ENCODE data around the gene CHST14.

Gene CHST14

DNA sequence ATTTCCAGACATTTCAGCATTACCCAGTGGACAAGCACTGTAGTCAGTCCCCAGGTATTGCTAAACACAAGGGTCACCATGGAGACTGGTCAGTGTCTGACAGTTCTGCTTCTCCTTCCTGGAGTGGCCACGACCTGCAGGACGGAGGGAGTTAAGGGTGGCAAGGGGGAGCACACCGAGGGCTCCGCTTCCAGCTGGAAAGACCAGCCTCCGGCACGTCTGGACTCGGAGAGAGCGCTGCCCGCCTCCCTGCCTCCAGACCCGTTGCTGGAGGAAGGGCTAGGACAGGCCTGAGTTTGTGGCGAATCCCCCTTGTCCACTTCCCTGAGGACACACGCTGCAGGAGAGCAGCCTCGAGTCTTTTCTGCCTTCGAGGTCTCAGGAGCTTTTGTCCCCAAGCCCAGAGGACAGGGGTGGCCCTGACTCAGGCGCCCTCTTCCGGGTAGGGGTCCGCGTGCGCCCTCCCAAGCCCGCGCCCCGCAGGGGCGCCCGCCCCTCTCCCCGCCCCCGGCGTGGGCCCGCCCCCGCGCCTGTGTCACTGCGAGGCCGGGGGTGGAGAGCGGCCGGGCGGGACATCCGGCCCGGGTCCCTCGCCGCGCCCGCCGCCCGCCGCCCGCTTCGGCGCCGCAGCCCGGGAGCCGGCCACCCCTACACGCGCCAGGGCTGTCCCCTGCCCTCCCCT, at the start of gene CHST14:
TSS of gene CHST14 (plus strand) at position 562 of the 682 bp plus-strand sequence. CDS start 230 bp downstream, outside the sequence.
- peak; percentile 27 to 47 for DNase-seq

DNA sequence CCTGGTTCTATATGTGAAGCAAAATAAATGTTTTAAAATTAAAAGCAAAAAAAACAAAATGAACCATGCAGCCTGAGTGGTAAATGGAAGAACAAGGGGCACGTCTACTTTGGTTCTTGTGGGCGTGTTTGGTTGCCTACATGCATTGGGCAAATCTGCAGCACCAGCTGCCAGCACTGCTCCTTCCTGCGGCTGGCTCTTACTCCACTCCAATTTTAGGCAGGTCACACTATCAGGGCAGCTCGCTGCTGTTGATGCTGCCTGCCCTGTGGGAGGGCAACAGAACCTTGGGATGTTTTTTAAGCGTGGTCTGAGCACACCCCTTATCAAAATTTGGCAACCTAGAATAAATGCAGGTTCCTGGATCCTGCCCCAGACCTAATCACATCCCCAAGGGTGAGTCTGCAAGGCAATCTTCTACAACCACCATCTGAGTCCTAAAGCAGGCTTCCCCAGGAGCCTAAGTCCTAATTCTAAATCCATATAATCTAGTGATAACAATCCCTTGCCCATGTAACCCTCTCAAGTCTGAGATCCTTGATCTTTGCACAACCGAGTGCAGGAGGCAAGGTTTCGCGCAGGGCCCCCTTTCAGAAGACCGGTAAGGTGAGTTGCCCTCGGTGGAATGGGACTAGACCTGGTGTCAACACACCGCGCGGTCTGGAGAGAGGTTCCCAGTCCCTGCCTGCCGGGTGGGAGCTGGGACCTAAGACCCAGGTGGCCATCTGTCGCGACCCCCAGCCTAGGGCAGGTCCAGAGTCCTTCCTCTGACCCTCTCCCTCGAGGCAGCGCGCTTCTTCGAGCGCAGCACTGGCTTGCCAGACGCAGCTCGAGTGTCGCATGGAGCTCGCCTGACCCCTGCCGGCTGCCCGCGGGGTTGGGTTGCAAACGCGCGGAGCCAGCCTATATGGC, 49.3 kb upstream of the CHST14 start:
- DNase-seq: peak; percentile 83 to 88

GRCh38 chr15:40424483-40425115, 46.2 kb upstream of the CHST14 start:
- DNase-seq: no peak

DNA sequence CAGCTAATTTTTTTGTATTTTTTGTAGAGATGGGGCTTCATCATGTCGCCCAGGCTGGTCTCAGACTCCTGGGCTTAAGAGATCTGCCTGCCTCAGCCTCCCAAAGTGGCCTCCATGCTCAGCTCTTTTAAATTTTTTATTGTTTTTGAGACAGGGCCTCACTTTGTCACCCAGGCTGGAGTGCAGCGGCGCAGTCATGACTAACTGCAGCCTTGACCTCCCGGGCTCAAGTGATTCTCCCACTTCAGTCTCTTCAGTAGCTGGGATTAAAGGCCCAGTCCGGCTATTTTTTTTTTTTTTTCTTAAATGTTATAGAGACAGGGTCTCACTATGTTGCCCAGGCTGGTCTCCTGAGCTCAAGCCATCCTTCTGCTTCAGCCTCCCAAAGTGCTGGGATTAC, 45.1 kb upstream of the CHST14 start:
- no peak for DNase-seq

GRCh38 chr15:40427188-40427587, 43.6 kb upstream of the CHST14 start:
- no peak for DNase-seq

GRCh38 chr15:40428185-40428584, 42.6 kb upstream of the CHST14 start:
- no peak for DNase-seq

DNA sequence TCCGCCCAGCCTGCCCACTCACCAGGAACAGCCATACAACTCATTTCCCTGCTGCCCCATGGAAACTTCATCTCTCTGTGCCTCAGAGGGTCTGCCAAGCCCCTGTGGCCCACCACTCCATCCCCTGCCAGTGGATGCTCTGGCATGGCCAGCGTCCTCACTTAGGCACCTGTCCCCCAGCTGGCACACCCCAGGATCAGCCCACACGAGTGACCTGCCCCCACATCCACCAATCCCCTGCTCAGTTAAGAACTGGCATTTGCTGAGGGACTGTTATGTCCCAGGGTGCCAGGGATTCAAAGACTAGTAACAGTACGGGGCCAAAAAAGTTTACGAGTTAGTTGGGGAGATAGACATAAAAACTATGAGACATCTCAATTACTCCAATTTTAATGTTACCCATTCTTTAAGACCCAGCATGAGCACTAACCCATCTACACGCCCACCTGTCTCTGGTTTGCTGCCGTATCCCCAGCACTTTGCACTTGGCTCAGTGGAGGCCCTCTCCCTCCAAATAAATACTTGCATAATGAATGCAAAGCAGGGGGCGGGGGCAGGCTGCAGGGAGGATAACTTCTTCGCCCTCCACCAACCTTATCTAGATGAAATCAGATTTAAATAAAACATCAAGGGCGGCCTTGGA, 41.6 kb upstream of the CHST14 start:
- DNase-seq: no peak

GRCh38 chr15:40430271-40430805, 40.4 kb upstream of the CHST14 start:
- no peak for DNase-seq

- no peak for DNase-seq
These were observed 35.6 kb upstream of the CHST14 start for GRCh38 chr15:40435023-40435709.

- no peak for DNase-seq
These were observed 35.1 kb upstream of the CHST14 start for GRCh38 chr15:40435710-40436089.

DNA sequence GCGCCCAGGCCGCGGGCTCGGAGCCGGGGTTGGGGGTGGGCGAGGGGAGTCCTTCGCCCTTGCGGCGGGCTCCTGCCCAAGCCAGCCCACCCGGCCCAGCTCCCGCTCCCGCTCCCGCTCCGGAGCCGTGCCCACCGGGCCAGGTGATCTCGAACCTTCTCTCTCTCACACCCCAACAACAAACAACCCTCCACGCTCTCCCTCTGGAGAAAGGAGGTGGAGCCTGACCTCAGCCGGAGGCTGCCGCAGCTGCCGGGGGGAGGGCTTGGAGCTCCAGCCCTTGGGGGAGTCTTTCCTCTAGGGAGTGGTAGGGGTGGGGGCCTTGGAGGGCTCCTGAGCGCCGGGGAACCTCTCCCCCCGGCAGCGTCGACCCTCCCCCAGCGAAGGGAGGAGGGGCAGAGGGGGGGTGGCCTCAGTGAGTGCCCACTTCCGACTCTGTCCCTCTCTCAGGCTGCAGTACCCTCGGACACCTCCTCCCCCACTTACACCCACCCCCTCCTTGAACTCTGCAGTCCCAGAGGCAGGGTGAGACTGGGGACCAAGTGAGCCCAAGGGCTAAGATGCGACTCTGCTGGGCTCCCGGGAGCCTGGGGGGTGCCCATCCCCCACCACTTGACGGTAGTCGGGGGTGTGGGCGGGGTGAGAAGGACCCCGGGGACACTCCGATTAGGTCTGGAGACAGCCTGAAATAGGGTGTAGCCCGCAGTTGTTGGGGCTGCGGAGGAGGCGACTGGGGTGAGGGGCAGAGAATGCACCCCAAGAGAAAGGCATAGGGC, 34.5 kb upstream of the CHST14 start:
- DNase-seq: no peak

- no peak for DNase-seq
These were observed 33.7 kb upstream of the CHST14 start for GRCh38 chr15:40436892-40437751.

DNA sequence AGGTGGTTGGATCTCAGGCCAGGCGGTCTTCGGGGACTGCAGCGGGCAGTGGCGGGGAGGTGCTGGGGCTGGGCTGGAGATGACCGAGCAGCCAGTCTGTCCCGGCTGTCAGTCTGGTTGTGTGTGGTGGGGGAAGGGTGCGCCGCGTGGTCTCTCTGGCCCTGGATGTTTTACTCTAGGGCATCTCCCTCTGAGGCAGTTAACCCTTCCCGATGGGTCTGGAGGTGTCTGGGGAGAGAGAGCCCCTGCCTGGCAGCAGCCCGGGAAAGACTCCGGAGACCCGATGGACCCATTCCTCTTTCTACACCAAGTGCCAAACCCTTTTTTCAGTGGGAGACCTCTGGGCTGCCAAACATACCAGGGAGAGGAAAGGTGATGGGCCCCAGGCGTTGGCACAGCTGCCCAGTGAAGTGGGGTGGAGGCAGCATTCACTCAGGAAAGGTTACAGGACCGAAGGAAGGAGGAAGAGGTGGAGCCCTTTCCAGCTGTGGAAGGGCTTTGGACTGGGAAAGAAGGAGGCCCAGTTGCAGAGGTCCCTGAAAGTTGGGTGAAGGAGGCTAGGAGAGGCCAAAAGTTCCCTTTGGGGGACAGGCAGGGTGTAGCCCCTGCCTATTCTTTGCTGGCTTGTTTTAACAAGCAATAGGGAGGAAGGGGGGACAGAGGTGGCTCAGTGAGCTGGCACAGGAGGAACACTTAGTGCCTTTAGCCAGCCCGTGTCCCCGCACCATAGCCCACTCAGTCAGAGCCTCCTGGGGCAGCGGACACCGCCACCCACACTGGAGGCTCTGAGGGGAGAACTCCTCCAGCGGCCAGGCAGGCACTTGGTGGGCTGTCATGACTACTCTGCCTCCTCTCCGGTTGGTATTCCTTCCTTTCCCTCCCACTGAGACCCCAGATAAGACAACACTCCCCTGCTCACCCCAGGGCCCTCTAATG, 32.8 kb upstream of the CHST14 start:
- DNase-seq: no peak

DNA sequence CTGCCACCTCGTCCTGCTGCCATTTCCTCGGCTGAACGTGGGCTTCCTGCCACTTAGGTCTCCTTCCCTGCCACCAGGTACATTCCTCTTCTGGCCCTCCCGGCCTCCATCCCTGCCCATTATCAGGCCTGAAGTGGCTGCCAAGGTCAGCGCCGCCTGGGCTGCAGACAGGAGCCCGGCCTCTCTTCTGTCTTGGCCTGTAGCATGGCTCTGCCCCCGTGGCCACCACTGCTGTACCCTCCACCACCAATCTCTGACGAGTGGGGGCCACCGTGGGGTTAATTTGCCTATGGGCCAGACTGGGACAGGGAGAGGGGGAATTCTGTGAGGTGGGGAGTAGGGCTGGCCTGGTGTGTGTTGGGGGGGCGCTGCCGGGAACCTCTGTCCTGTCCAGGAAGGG, 32.1 kb upstream of the CHST14 start:
- no peak for DNase-seq

DNA sequence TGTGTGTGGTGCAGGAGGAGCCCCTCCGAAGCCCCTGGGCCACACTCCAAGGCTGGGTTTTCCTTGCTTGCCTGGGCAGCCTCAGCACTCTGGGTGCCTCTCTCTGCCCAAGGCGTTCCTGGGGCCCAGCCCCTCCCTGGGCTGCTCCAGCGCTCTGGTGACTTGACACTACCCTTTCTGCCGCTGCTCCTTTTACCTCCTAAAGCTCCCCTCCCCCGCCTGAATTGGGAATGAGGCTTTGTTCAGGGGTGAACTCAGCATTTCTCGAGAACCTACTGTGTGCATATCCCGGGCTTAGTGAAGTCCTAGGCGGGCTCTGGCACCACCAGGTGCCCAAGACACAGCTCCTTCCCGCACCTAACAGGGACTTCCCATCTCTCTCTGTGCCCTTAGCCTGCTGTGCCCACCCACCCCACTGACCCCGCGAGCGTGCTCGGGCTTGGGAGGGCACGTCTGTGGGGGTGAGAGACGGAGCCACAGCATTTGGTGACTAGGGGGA, 31.3 kb upstream of the CHST14 start:
- no peak for DNase-seq

- DNase-seq: no peak
These were observed 30.6 kb upstream of the CHST14 start for GRCh38 chr15:40439960-40440742.

DNA sequence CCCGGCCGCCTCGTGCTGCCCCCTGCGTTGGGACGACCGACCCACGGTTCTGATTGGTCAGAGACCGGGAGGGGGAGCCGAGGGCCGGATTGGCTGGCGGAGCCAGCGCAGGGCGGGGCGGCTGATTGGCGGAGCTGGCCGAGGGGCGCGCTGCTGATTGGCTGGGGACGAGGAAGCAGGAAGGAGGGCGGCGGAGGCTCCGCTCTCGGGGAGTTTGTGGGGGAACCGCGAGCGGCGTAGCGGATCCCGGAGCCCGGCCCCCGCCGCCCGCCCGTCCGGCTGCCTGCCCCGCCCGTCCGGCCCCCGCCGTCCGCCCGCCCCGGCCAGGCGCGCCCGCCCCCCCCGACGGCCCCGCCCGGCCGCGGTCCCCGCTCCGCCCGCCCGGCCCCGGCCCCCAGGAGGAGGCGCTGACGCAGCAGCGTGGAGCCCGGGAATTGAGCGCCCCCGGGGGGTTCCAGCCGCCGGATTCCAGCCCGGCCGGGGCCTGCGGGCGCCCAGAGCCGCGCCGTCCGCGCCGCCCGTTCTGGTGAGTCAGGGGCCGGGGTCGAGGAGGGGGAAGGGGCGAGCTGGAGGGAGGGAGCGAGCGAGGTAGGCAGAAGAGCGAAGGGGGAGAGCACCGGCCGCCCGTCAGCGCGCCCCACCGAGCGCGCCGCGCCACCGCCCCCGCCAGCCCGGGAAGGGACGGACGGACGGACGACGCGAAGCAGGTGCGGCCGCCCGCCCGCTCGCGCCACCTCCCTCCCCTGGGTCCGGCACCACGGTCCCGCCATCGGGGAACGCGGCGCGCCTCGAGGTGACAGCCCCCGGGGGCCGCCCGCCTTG, 29.8 kb upstream of the CHST14 start, which contains the start of gene BAHD1:
TSS of gene BAHD1 (plus strand) at position 211 of the 822 bp plus-strand sequence. CDS start 17,512 bp downstream, outside the sequence.
- DNase-seq: peak; percentile 91 to 94

Data from stimulated activated CD4-positive, alpha-beta T cell treated with anti-CD3 and anti-CD28 coated beads, Interleukin-2, amount 100 ng/mL, for 48 hours (primary cell).